ENCODE data around the gene EFCAB6. TPM values are rescaled to one million over a fixed set of nuclear protein-coding genes. Genes with fewer than 3 reads are reported as not detected.

The EFCAB6 gene
- total RNA-seq, 1 donor from 2014 or later: 1.5 TPM

GRCh38 chr22:43555561-43556515 lies 256.3 kb downstream of the EFCAB6 start:
- Mint-ChIP-seq H3K27me3 (ENCODE audit: low read depth) (no peaks in the 10 kb centered on the region), H3K36me3 (ENCODE audit: low read depth) (peaks cover 11% of the 10 kb centered on the region), H3K4me3 (no peak overlapping the region), H3K4me1 (no peaks in the 10 kb centered on the region), H3K27ac (ENCODE audit: unreplicated experiment) (no peak overlapping the region), H3K9me3 (peaks cover 11% of the 10 kb centered on the region)
- no peak for DNase-seq (ENCODE audit: low read depth, low spot score)
- no peak for TF ChIP-seq CTCF (conservative IDR thresholded peaks at IDR 0.05)

- TF ChIP-seq CTCF (conservative IDR thresholded peaks at IDR 0.05): no peak
- no peak for DNase-seq (ENCODE audit: low read depth, low spot score)
- Mint-ChIP-seq H3K36me3 (ENCODE audit: low read depth) (peaks cover 11% of the 10 kb centered on the region), H3K4me3 (no peak overlapping the region), H3K4me1 (peaks cover 3% of the 10 kb centered on the region), H3K27ac (ENCODE audit: unreplicated experiment) (no peak overlapping the region), H3K9me3 (peaks cover 11% of the 10 kb centered on the region), H3K27me3 (ENCODE audit: low read depth) (peaks cover 2% of the 10 kb centered on the region)
These were observed 257.3 kb downstream of the EFCAB6 start for GRCh38 chr22:43554694-43555365.

GRCh38 chr22:43554259-43554636 lies 257.9 kb downstream of the EFCAB6 start:
- Mint-ChIP-seq H3K27me3 (ENCODE audit: low read depth) (peaks cover 3% of the 10 kb centered on the region), H3K27ac (ENCODE audit: unreplicated experiment) (no peak overlapping the region), H3K4me3 (no peak overlapping the region), H3K4me1 (peaks cover 5% of the 10 kb centered on the region), H3K9me3 (peaks cover 11% of the 10 kb centered on the region), H3K36me3 (ENCODE audit: low read depth) (peaks cover 11% of the 10 kb centered on the region)
- DNase-seq (ENCODE audit: low read depth, low spot score): no peak
- TF ChIP-seq CTCF (conservative IDR thresholded peaks at IDR 0.05): no peak

GRCh38 chr22:43553451-43554258 lies 258.4 kb downstream of the EFCAB6 start:
- Mint-ChIP-seq H3K4me1 (peaks cover 5% of the 10 kb centered on the region), H3K9me3 (peaks cover 11% of the 10 kb centered on the region), H3K36me3 (ENCODE audit: low read depth) (peaks cover 11% of the 10 kb centered on the region), H3K27me3 (ENCODE audit: low read depth) (peaks cover 3% of the 10 kb centered on the region), H3K4me3 (no peak overlapping the region), H3K27ac (ENCODE audit: unreplicated experiment) (no peak overlapping the region)
- no peak for TF ChIP-seq CTCF (conservative IDR thresholded peaks at IDR 0.05)
- DNase-seq (ENCODE audit: low read depth, low spot score): no peak

- Mint-ChIP-seq H3K9me3 (peaks cover 11% of the 10 kb centered on the region), H3K36me3 (ENCODE audit: low read depth) (peaks cover 11% of the 10 kb centered on the region), H3K4me3 (no peak overlapping the region), H3K27ac (ENCODE audit: unreplicated experiment) (no peak overlapping the region), H3K4me1 (peaks cover 5% of the 10 kb centered on the region), H3K27me3 (ENCODE audit: low read depth) (peaks cover 3% of the 10 kb centered on the region)
- TF ChIP-seq CTCF (conservative IDR thresholded peaks at IDR 0.05): no peak
- no peak for DNase-seq (ENCODE audit: low read depth, low spot score)
These were observed 261.4 kb downstream of the EFCAB6 start for GRCh38 chr22:43550672-43551071.
